ENCODE data around the gene CSNK2B. TPM values are rescaled to one million over a fixed set of nuclear protein-coding genes. Genes with fewer than 3 reads are reported as not detected.

CSNK2B gene
- total and polyA plus RNA-seq, 9 of the 15 experiments (the other 6 are each of a cell fraction or from before 2014, with no cell fraction given) = 120 to 1,126 (median 529) TPM

DNA sequence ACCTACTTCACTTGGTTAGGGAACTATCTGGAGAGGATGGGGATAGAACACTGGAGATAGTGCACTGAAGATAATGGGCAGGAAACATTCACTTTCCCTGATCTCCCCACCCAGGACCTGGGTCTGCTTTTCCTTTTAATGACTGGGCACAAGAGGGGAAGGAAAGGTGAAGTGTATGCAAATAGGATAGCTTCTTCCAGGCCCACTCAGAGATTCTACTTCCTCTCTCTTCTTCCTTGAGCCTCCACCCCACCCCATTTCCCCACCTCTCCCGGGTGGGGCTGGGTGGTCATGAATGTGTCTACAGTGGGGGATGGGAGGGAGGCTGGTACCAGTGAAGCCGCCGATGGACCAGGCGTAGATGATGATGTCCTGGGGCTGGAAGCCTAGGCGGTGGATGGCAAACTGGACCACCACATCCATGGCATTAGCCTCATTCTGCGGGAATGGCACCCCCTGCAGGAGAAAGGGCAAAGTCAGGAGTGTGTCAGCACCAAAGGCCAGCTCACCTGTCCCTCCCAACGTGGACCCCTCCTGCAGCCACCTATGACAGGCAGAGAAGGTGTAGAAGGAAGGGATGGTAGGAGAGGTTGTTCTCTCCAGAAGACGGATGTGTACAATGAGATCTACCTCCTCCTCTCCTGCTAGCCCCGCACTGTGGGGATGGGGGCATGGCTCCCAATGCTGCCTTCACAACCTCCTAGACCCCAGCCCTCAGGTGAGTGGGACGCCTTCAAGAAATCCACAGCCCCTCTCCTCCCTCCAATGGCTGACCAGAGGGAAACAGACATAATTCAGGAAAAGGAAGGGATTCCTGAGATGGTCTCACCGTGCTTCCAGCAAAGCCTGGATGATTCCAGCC, 23.6 kb downstream of the CSNK2B start (continued):
- TF ChIP-seq, protein P1, sequence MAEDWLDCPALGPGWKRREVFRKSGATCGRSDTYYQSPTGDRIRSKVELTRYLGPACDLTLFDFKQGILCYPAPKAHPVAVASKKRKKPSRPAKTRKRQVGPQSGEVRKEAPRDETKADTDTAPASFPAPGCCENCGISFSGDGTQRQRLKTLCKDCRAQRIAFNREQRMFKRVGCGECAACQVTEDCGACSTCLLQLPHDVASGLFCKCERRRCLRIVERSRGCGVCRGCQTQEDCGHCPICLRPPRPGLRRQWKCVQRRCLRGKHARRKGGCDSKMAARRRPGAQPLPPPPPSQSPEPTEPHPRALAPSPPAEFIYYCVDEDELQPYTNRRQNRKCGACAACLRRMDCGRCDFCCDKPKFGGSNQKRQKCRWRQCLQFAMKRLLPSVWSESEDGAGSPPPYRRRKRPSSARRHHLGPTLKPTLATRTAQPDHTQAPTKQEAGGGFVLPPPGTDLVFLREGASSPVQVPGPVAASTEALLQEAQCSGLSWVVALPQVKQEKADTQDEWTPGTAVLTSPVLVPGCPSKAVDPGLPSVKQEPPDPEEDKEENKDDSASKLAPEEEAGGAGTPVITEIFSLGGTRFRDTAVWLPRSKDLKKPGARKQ (CRISPR knock-in tag; IDR thresholded peaks at IDR 0.05) = no peak
- TF ChIP-seq, protein P2, sequence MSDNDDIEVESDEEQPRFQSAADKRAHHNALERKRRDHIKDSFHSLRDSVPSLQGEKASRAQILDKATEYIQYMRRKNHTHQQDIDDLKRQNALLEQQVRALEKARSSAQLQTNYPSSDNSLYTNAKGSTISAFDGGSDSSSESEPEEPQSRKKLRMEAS (CRISPR knock-in tag; IDR thresholded peaks at IDR 0.05) = peak; percentile 12; the same call in 1 of the 2 replicates
- TF ChIP-seq ZFP36 (IDR thresholded peaks at IDR 0.05; ENCODE audit: low read depth, low read length, partially characterized antibody) = no peak
- TF ChIP-seq CBX1 (IDR thresholded peaks at IDR 0.05; ENCODE audit: low read depth) = no peak
- no peak for TF ChIP-seq ZNF253 (CRISPR knock-in tag; conservative IDR thresholded peaks at IDR 0.05)
- TF ChIP-seq BACH1 (tag; IDR thresholded peaks at IDR 0.05) = no peak
- 0 out of 2 replicates have a peak, but pooled peaks have one; percentile 9 for TF ChIP-seq ESRRA (IDR thresholded peaks at IDR 0.05; ENCODE audit: borderline replicate concordance, low read depth)
- no peak for TF ChIP-seq PHF20 (IDR thresholded peaks at IDR 0.05; ENCODE audit: partially characterized antibody)
- no peak for TF ChIP-seq HCFC1 (IDR thresholded peaks at IDR 0.05; ENCODE audit: low read depth, low read length)
- TF ChIP-seq TCF7 (IDR thresholded peaks at IDR 0.05; ENCODE audit: borderline replicate concordance) = no peak
- TF ChIP-seq, protein P3, sequence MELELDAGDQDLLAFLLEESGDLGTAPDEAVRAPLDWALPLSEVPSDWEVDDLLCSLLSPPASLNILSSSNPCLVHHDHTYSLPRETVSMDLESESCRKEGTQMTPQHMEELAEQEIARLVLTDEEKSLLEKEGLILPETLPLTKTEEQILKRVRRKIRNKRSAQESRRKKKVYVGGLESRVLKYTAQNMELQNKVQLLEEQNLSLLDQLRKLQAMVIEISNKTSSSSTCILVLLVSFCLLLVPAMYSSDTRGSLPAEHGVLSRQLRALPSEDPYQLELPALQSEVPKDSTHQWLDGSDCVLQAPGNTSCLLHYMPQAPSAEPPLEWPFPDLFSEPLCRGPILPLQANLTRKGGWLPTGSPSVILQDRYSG (tag; conservative IDR thresholded peaks at IDR 0.05; ENCODE audit: low read depth) = no peak
- no peak for TF ChIP-seq MED1 (CRISPR knock-in tag; IDR thresholded peaks at IDR 0.05; ENCODE audit: borderline replicate concordance)
- no peak for TF ChIP-seq MXI1 (IDR thresholded peaks at IDR 0.05; ENCODE audit: low read depth, low read length)
- TF ChIP-seq LEF1 (IDR thresholded peaks at IDR 0.05) = no peak
- TF ChIP-seq, protein P4, sequence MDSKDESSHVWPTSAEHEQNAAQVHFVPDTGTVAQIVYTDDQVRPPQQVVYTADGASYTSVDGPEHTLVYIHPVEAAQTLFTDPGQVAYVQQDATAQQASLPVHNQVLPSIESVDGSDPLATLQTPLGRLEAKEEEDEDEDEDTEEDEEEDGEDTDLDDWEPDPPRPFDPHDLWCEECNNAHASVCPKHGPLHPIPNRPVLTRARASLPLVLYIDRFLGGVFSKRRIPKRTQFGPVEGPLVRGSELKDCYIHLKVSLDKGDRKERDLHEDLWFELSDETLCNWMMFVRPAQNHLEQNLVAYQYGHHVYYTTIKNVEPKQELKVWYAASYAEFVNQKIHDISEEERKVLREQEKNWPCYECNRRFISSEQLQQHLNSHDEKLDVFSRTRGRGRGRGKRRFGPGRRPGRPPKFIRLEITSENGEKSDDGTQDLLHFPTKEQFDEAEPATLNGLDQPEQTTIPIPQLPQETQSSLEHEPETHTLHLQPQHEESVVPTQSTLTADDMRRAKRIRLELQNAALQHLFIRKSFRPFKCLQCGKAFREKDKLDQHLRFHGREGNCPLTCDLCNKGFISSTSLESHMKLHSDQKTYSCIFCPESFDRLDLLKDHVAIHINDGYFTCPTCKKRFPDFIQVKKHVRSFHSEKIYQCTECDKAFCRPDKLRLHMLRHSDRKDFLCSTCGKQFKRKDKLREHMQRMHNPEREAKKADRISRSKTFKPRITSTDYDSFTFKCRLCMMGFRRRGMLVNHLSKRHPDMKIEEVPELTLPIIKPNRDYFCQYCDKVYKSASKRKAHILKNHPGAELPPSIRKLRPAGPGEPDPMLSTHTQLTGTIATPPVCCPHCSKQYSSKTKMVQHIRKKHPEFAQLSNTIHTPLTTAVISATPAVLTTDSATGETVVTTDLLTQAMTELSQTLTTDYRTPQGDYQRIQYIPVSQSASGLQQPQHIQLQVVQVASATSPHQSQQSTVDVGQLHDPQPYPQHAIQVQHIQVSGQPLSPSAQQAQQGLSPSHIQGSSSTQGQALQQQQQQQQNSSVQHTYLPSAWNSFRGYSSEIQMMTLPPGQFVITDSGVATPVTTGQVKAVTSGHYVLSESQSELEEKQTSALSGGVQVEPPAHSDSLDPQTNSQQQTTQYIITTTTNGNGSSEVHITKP (IDR thresholded peaks at IDR 0.05; ENCODE audit: partially characterized antibody) = no peak
- no peak for TF ChIP-seq EP300 (IDR thresholded peaks at IDR 0.05; ENCODE audit: low read length)
- TF ChIP-seq, protein P5, sequence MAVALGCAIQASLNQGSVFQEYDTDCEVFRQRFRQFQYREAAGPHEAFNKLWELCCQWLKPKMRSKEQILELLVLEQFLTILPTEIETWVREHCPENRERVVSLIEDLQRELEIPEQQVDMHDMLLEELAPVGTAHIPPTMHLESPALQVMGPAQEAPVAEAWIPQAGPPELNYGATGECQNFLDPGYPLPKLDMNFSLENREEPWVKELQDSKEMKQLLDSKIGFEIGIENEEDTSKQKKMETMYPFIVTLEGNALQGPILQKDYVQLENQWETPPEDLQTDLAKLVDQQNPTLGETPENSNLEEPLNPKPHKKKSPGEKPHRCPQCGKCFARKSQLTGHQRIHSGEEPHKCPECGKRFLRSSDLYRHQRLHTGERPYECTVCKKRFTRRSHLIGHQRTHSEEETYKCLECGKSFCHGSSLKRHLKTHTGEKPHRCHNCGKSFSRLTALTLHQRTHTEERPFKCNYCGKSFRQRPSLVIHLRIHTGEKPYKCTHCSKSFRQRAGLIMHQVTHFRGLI (CRISPR knock-in tag; IDR thresholded peaks at IDR 0.05) = no peak
- TF ChIP-seq PML (IDR thresholded peaks at IDR 0.05; ENCODE audit: low read length) = no peak
